Stomach (tissue), 9 donors: ENCODE results near the gene FBRSL1. TPM values are rescaled to one million over a fixed set of nuclear protein-coding genes. Genes with fewer than 3 reads are reported as not detected.

ENCODE experiments used
- DNase-seq, 2 donors: peaks; one replicate each; pipeline versions ENCODE4 v3.0.0 to v3.0.0-alpha.2; 2013 to 2019
- H3K27ac ChIP-seq, 5 donors: fragments of 200-600 bp in 4 of 5; sonication (generic) in 4 of 5; one replicate each; pipeline ENCODE4 v1.5.1; 2013 to 2019; ENCODE audit warnings: mild to moderate bottlenecking in 1 of 5, moderate library complexity in 1 of 5
- H3K27me3 ChIP-seq, 3 donors: fragments of 200-600 bp; sonication (generic); one replicate each; pipeline ENCODE4 v1.5.1; 2017 to 2019; ENCODE audit warnings: mixed run types in 1 of 3
- H3K36me3 ChIP-seq, 4 donors: fragments of 200-600 bp; sonication (generic); 1 replicate in 3 of 4; 2 replicates in 1 of 4; pipeline ENCODE4 v1.5.1; 2016 to 2019
- H3K4me1 ChIP-seq, 4 donors: fragments of 200-600 bp; sonication (generic); one replicate each; pipeline ENCODE4 v1.5.1; 2016 to 2019
- H3K4me3 ChIP-seq, 4 donors: fragments of 200-600 bp; sonication (generic) in 3 of 4; one replicate each; pipeline ENCODE4 v1.5.1; 2016 to 2019; ENCODE audit warnings: mild to moderate bottlenecking in 1 of 4
- H3K9me3 ChIP-seq, 4 donors: fragments of 200-600 bp; sonication (generic); one replicate each; pipeline ENCODE4 v1.5.1; 2016 to 2019
- EP300 ChIP-seq: sonication (generic); formaldehyde crosslinking; IDR thresholded peaks from one replicate; pipeline ENCODE4 v1.6.1; 2017; ENCODE audit warnings: antibody characterized with exemption
- POLR2A ChIP-seq, 4 donors: fragments of 450-650 bp; IDR thresholded peaks; one replicate each; pipeline ENCODE4 v1.6.1; 2016; ENCODE audit warnings: antibody characterized with exemption in 4 of 4, control low read depth in 2 of 4, mild to moderate bottlenecking in 1 of 4, moderate library complexity in 1 of 4
- POLR2AphosphoS5 ChIP-seq, 3 donors: sonication (generic); formaldehyde crosslinking; IDR thresholded peaks; one replicate each; pipeline ENCODE4 v1.6.1; 2016; ENCODE audit warnings: antibody characterized with exemption in 3 of 3
- WGBS, 5 donors: extraction: QIAGEN DNeasy Blood & Tissue Kit in 3 of 5; methylation state at CpG; one replicate each; pipeline versions ENCODE4 v1.1.5 to v1.1.7; 2013 to 2018; 5-methylcytosine and 5-hydroxymethylcytosine counted together
- intact Hi-C: fragments of 100-400 bp; cut with DNase I; formaldehyde crosslinking; loops from one replicate; pipeline ENCODE4 v1.15.1; 2023; ENCODE audit warnings: low total_unique reads
- polyA plus RNA-seq, 3 donors: library from polyadenylated mRNA; stranded (reverse); fragments of 200-250 nt; gene quantifications; one replicate each; pipeline ENCODE4 v1.2.3, GENCODE V29; 2013
- total RNA-seq, 5 donors: library from RNA; depleted of rRNA; stranded (reverse); fragments of >200 nt; gene quantifications; one replicate each; pipeline versions ENCODE4 v1.1.0 to v1.2.3, GENCODE V29; 2014 to 2016
- TF ChIP-seq, protein P1 (sequence below), 7 experiments: fragments of 450-650 bp in 4 of 7; fragments of 200-600 bp in 3 of 7; sonication (generic) in 3 of 7; IDR thresholded peaks; one replicate each; pipeline ENCODE4 v1.5.1; 2016 to 2019; ENCODE audit warnings: antibody characterized with exemption in 7 of 7, control low read depth in 2 of 7, mild to moderate bottlenecking in 1 of 7
- donor health status: healthy with polysubstance abuse.
- donor health status: Bipolar disorder and iron deficiency.
- donor health status: healthy.

The FBRSL1 gene
- total and polyA plus RNA-seq, 8 donors: 5.3 to 110 (median 15.7) TPM

DNA sequence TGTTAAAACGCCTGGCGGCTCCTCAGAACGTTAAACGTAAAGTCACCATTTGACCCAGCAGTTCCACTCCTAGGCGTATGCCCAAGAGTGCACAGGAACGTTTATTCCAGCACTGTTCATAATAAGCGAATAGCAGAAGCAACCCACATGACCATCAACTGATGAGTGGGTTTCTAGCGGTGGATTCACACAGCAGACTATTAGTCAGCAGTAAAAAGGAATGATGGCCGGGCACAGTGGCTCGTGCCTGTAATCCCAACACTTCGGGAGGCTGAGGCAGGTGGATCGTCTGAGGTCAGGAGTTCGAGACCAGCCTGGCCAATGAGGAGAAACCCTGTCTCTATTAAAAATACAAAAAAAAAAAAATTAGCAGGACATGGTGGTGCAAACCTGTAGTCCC lies 22.4 kb upstream of the FBRSL1 start:
- Histone ChIP-seq H3K4me1 (peaks cover 0 to 3% (median 0%) of the 10 kb centered on the region in 4 donors), H3K4me3 (no peak overlapping the region), H3K27me3 (peaks cover 0 to 55% (median 0%) of the 10 kb centered on the region in 3 donors), H3K27ac (no peak overlapping the region), H3K36me3 (no peaks in the 10 kb centered on the region), H3K9me3 (no peaks in the 10 kb centered on the region)
- TF ChIP-seq POLR2A (IDR thresholded peaks at IDR 0.05): no peak
- TF ChIP-seq, protein P1, sequence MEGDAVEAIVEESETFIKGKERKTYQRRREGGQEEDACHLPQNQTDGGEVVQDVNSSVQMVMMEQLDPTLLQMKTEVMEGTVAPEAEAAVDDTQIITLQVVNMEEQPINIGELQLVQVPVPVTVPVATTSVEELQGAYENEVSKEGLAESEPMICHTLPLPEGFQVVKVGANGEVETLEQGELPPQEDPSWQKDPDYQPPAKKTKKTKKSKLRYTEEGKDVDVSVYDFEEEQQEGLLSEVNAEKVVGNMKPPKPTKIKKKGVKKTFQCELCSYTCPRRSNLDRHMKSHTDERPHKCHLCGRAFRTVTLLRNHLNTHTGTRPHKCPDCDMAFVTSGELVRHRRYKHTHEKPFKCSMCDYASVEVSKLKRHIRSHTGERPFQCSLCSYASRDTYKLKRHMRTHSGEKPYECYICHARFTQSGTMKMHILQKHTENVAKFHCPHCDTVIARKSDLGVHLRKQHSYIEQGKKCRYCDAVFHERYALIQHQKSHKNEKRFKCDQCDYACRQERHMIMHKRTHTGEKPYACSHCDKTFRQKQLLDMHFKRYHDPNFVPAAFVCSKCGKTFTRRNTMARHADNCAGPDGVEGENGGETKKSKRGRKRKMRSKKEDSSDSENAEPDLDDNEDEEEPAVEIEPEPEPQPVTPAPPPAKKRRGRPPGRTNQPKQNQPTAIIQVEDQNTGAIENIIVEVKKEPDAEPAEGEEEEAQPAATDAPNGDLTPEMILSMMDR (IDR thresholded peaks at IDR 0.05): no peak
- TF ChIP-seq POLR2AphosphoS5 (IDR thresholded peaks at IDR 0.05): no peak
- TF ChIP-seq EP300: no peak
- no peak for DNase-seq
- WGBS, 5 donors: 79 to 86% (median 85%) methylated on average over 13 of the region's 13 CpGs
- intact Hi-C loops: no loop called here

GRCh38 chr12:132469423-132469822 lies 20.5 kb upstream of the FBRSL1 start:
- intact Hi-C loops: no loop called here
- DNase-seq: no peak
- Histone ChIP-seq H3K4me3 (no peak overlapping the region), H3K36me3 (no peaks in the 10 kb centered on the region), H3K27ac (no peak overlapping the region), H3K9me3 (no peaks in the 10 kb centered on the region), H3K27me3 (peaks cover 0 to 55% (median 0%) of the 10 kb centered on the region in 3 donors), H3K4me1 (peaks cover 0 to 3% (median 0%) of the 10 kb centered on the region in 4 donors)
- WGBS, 5 donors: 38 to 47% (median 39%) methylated on average over 9 of the region's 9 CpGs
- TF ChIP-seq, protein P1 (IDR thresholded peaks at IDR 0.05): no peak
- TF ChIP-seq POLR2A (IDR thresholded peaks at IDR 0.05): no peak
- TF ChIP-seq EP300: no peak
- no peak for TF ChIP-seq POLR2AphosphoS5 (IDR thresholded peaks at IDR 0.05)

GRCh38 chr12:132470397-132470796 lies 19.6 kb upstream of the FBRSL1 start:
- no peak for DNase-seq
- no peaks in the 10 kb centered on the region for H3K9me3 ChIP-seq
- H3K4me3 ChIP-seq: no peak overlapping the region
- H3K4me1 ChIP-seq: peaks cover 0 to 3% (median 0%) of the 10 kb centered on the region in 4 donors
- H3K27me3 ChIP-seq: peaks cover 0 to 48% (median 0%) of the 10 kb centered on the region in 3 donors
- intact Hi-C loops: no loop called here
- no peaks in the 10 kb centered on the region for H3K36me3 ChIP-seq
- H3K27ac ChIP-seq: no peak overlapping the region
- 0 to 11% (median 0%) methylated on average over 2 of the region's 3 CpGs; no CpG with 5 or more reads in 1 of the 5 donors for WGBS, 5 donors
- TF ChIP-seq POLR2AphosphoS5 (IDR thresholded peaks at IDR 0.05) (no peak), POLR2A (IDR thresholded peaks at IDR 0.05) (no peak), EP300 (no peak)
- TF ChIP-seq, protein P1 (IDR thresholded peaks at IDR 0.05): no peak

GRCh38 chr12:132471011-132471857 lies 18.7 kb upstream of the FBRSL1 start:
- TF ChIP-seq, protein P1 (IDR thresholded peaks at IDR 0.05): no peak
- TF ChIP-seq POLR2AphosphoS5 (IDR thresholded peaks at IDR 0.05): peak in 1 of 3 donors; percentile 61
- TF ChIP-seq EP300: no peak
- TF ChIP-seq POLR2A (IDR thresholded peaks at IDR 0.05): no peak
- no peaks in the 10 kb centered on the region for H3K9me3 ChIP-seq
- DNase-seq: peak; percentile 59 to 89
- H3K27ac ChIP-seq: peak overlapping the region in 1 of 5 donors; percentile 7
- intact Hi-C loops: no loop called here
- WGBS, 5 donors: 41 to 47% (median 46%) methylated on average over 18 of the region's 18 CpGs
- peaks cover 0 to 3% (median 0%) of the 10 kb centered on the region in 4 donors for H3K4me1 ChIP-seq
- peaks cover 0 to 40% (median 0%) of the 10 kb centered on the region in 3 donors for H3K27me3 ChIP-seq
- H3K4me3 ChIP-seq: no peak overlapping the region
- no peaks in the 10 kb centered on the region for H3K36me3 ChIP-seq
